ENCODE measurements around the gene SNORC.

DNA sequence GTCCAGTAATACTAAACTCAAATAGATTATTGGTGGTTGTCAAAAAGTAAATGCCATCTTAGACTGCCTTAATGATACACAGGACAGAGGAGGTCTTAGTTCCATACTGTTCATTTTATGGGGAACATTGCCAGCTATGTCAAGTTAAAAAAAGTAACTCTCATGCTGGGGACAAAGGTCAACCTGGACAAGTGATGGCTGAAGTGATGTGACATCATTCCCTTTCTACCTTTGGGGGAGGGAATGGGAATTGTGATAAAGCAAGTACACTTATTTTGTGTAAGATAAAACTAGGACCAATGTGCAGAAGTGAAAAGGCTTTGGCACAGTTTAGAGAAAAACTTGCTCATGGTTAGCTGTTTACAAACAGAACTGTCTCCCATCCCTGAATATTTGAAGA, 24.0 kb upstream of the SNORC start:
- TF ChIP-seq, protein P1, sequence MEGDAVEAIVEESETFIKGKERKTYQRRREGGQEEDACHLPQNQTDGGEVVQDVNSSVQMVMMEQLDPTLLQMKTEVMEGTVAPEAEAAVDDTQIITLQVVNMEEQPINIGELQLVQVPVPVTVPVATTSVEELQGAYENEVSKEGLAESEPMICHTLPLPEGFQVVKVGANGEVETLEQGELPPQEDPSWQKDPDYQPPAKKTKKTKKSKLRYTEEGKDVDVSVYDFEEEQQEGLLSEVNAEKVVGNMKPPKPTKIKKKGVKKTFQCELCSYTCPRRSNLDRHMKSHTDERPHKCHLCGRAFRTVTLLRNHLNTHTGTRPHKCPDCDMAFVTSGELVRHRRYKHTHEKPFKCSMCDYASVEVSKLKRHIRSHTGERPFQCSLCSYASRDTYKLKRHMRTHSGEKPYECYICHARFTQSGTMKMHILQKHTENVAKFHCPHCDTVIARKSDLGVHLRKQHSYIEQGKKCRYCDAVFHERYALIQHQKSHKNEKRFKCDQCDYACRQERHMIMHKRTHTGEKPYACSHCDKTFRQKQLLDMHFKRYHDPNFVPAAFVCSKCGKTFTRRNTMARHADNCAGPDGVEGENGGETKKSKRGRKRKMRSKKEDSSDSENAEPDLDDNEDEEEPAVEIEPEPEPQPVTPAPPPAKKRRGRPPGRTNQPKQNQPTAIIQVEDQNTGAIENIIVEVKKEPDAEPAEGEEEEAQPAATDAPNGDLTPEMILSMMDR (IDR thresholded peaks at IDR 0.05), result no peak
- no peak for TF ChIP-seq POLR2A (IDR thresholded peaks at IDR 0.05)

All from prostate gland (tissue), 2 donors.